HepG2 (cell line): ENCODE data around the gene BEST2. TPM values are rescaled to one million over a fixed set of nuclear protein-coding genes. Genes with fewer than 3 reads are reported as not detected.
A peak's percentile ranks its signal among the peaks of the same experiment; 100 is the strongest.

ENCODE experiments used
- AGO1 ChIP-seq: fragments of 200-400 bp; formaldehyde crosslinking; IDR thresholded peaks from 2 replicates; pipeline ENCODE4 v1.6.1; 2017; ENCODE audit warnings: mild to moderate bottlenecking, low read depth, low read length, moderate library complexity; ENCODE audit not compliant: poor library complexity, severe bottlenecking
- EED ChIP-seq: sonication (generic); formaldehyde crosslinking; IDR thresholded peaks from 2 replicates; pipeline ENCODE4 v1.5.0; 2020; ENCODE audit warnings: mild to moderate bottlenecking, missing genetic modification reagents
- ETV6 ChIP-seq: sonication (generic); formaldehyde crosslinking; conservative IDR thresholded peaks from 2 replicates; pipeline ENCODE4 v1.4.0; 2020; ENCODE audit warnings: missing genetic modification reagents
- GATAD1 ChIP-seq: IDR thresholded peaks from 2 replicates; pipeline ENCODE4 v1.6.1; 2016; ENCODE audit warnings: missing genetic modification reagents, missing compliant biosample characterization
- GLI4 ChIP-seq: sonication (generic); formaldehyde crosslinking; IDR thresholded peaks from 2 replicates; pipeline ENCODE4 v1.5.1; 2020; ENCODE audit warnings: missing genetic modification reagents, mild to moderate bottlenecking, moderate library complexity, borderline replicate concordance
- HINFP ChIP-seq: sonication (generic); formaldehyde crosslinking; IDR thresholded peaks from 2 replicates; pipeline ENCODE4 v1.4.0; 2020; ENCODE audit warnings: low read depth, mild to moderate bottlenecking, missing genetic modification reagents
- HMG20B ChIP-seq: conservative IDR thresholded peaks from 2 replicates; pipeline ENCODE4 v1.6.1; 2016; ENCODE audit warnings: missing genetic modification reagents, missing compliant biosample characterization
- HNF4G ChIP-seq, 2 experiments: sonication (generic) in 1 of 2; formaldehyde crosslinking in 1 of 2; IDR thresholded peaks; 2 replicates each; pipeline versions ENCODE4 v1.4.0 to v1.6.1; 2011 to 2020; ENCODE audit warnings: borderline replicate concordance in 2 of 2, low read depth in 2 of 2, mild to moderate bottlenecking in 2 of 2, low read length in 1 of 2, missing genetic modification reagents in 1 of 2, moderate library complexity in 1 of 2
- IRX3 ChIP-seq: sonication (generic); formaldehyde crosslinking; IDR thresholded peaks from 2 replicates; pipeline ENCODE4 v1.8.1; 2023; ENCODE audit warnings: mild to moderate bottlenecking, low read depth, missing genetic modification reagents, borderline replicate concordance
- KDM2A ChIP-seq: sonication (generic); formaldehyde crosslinking; IDR thresholded peaks from 2 replicates; pipeline ENCODE4 v1.4.0; 2020; ENCODE audit warnings: low read depth, missing genetic modification reagents, borderline replicate concordance
- KDM3A ChIP-seq: IDR thresholded peaks from 2 replicates; pipeline ENCODE4 v1.6.1; 2018; ENCODE audit warnings: low read depth, missing compliant biosample characterization
- POGZ ChIP-seq: sonication (generic); formaldehyde crosslinking; IDR thresholded peaks from 2 replicates; pipeline ENCODE4 v1.4.0; 2020; ENCODE audit warnings: mild to moderate bottlenecking, missing genetic modification reagents
- SMARCE1 ChIP-seq: fragments of 450-650 bp; IDR thresholded peaks from 2 replicates; pipeline ENCODE4 v1.6.1; 2017; ENCODE audit warnings: borderline replicate concordance
- STAT5B ChIP-seq: sonication (generic); formaldehyde crosslinking; IDR thresholded peaks from 2 replicates; pipeline ENCODE4 v1.4.0; 2020; ENCODE audit warnings: missing genetic modification reagents
- STAT6 ChIP-seq: sonication (generic); formaldehyde crosslinking; IDR thresholded peaks from 2 replicates; pipeline ENCODE4 v1.4.0; 2020; ENCODE audit warnings: missing genetic modification reagents, mild to moderate bottlenecking, borderline replicate concordance
- TBX3 ChIP-seq: fragments of 450-650 bp; IDR thresholded peaks from 2 replicates; pipeline ENCODE4 v1.6.1; 2017; ENCODE audit warnings: antibody characterized with exemption, mild to moderate bottlenecking, inconsistent platforms, borderline replicate concordance
- ZEB1 ChIP-seq: IDR thresholded peaks from 2 replicates; pipeline ENCODE4 v1.6.1; 2012; ENCODE audit warnings: mild to moderate bottlenecking, low read depth, inconsistent platforms; ENCODE audit not compliant: insufficient replicate concordance
- ZNF251 ChIP-seq: sonication (generic); formaldehyde crosslinking; IDR thresholded peaks from 2 replicates; pipeline ENCODE4 v1.9.0; 2021; ENCODE audit warnings: mild to moderate bottlenecking, missing genetic modification reagents
- ZNF343 ChIP-seq: sonication (generic); formaldehyde crosslinking; IDR thresholded peaks from 2 replicates; pipeline ENCODE4 v1.4.0; 2020; ENCODE audit warnings: mild to moderate bottlenecking, missing genetic modification reagents
- ZNF510 ChIP-seq: sonication (generic); formaldehyde crosslinking; IDR thresholded peaks from 2 replicates; pipeline ENCODE4 v1.4.0; 2020; ENCODE audit warnings: low read depth, mild to moderate bottlenecking, missing genetic modification reagents
- ZNF530 ChIP-seq: sonication (generic); formaldehyde crosslinking; IDR thresholded peaks from 2 replicates; pipeline ENCODE4 v1.5.0; 2020; ENCODE audit warnings: low read depth, mild to moderate bottlenecking, missing genetic modification reagents
- polyA plus RNA-seq, 8 experiments: library from polyadenylated mRNA; depleted of rRNA in 3 of 8; stranded (reverse) in 7 of 8; unstranded in 1 of 8; fragments of >200 nt; fragmentation: Illumina TruSeq in 4 of 8; extraction: Trizol in 4 of 8; gene quantifications; 2 replicates each; pipeline versions ENCODE4 v1.2.1 to v1.2.3, GENCODE V29; 2011 to 2016; ENCODE audit warnings: low read depth in 4 of 8, missing spikeins in 1 of 8, mixed read lengths in 1 of 8; ENCODE audit not compliant: insufficient read depth in 1 of 8
- total RNA-seq, 5 experiments: library from RNA; depleted of rRNA; stranded (reverse); fragments of >200 nt; fragmentation: Illumina TruSeq; extraction: Trizol; gene quantifications; 2 replicates each; pipeline ENCODE4 v1.2.3, GENCODE V29; 2016; ENCODE audit warnings: low read depth in 1 of 5
- TF ChIP-seq, protein P1 (sequence below): sonication (generic); formaldehyde crosslinking; IDR thresholded peaks from 2 replicates; pipeline ENCODE4 v1.4.0; 2020; ENCODE audit warnings: missing genetic modification reagents

The BEST2 gene
- total and polyA plus RNA-seq, 2 of the 13 experiments (the other 11 are each of a cell fraction or from before 2014, with no cell fraction given), result not detected

DNA sequence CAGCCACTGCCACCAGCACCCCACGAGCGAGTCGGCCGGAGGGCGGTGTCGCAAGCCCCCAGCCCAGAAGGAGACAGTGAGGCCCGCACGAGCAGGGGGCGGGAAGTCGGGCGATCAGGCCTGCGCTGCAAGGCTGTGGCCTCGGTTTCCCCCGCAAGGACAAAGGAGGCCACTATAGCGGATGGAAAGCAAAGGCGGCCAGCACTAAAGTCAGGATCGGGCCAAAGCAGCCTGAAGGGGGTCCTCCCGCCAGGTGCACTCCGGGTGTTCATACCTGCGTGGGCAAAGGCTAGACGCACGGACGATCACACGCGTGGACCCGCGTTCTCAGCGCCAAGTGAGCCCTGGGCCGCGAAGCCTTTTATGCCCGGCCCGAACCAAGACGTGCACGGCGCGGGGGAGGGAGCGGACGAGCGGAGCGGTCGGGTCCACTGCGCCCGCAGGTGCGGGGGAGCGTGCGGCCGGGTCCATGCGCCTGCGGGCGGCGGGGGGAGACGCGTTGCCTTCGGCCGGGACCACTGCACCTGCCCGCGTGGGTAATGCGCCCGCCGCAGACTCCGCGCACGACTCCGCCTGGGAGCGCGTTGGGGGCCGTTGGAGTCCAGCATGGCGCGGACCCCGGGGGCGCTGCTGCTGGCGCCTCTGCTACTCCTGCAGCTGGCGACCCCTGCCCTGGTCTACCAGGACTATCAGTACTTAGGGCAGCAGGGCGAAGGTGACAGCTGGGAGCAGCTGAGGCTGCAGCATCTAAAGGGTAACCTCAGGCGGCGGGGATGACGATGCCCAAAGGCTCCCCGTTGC, 50.1 kb downstream of the BEST2 start, which contains the start of the genes PRDX2 and THSD8 (continued):
- TF ChIP-seq, protein P1, sequence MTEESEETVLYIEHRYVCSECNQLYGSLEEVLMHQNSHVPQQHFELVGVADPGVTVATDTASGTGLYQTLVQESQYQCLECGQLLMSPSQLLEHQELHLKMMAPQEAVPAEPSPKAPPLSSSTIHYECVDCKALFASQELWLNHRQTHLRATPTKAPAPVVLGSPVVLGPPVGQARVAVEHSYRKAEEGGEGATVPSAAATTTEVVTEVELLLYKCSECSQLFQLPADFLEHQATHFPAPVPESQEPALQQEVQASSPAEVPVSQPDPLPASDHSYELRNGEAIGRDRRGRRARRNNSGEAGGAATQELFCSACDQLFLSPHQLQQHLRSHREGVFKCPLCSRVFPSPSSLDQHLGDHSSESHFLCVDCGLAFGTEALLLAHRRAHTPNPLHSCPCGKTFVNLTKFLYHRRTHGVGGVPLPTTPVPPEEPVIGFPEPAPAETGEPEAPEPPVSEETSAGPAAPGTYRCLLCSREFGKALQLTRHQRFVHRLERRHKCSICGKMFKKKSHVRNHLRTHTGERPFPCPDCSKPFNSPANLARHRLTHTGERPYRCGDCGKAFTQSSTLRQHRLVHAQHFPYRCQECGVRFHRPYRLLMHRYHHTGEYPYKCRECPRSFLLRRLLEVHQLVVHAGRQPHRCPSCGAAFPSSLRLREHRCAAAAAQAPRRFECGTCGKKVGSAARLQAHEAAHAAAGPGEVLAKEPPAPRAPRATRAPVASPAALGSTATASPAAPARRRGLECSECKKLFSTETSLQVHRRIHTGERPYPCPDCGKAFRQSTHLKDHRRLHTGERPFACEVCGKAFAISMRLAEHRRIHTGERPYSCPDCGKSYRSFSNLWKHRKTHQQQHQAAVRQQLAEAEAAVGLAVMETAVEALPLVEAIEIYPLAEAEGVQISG (CRISPR knock-in tag), result peak; percentile 90
- TF ChIP-seq HMG20B (CRISPR knock-in tag), result no peak; the same call in 1 of the 2 replicates
- no peak; the same call in 1 of the 2 replicates for TF ChIP-seq ETV6
- no peak for TF ChIP-seq SMARCE1
- no peak for TF ChIP-seq ZEB1
- 0 out of 2 replicates have a peak, but pooled peaks have one; percentile 39 for TF ChIP-seq HNF4G (IDR thresholded peaks at IDR 0.05; ENCODE audit: borderline replicate concordance, low read depth, low read length)
- 0 out of 2 replicates have a peak, but pooled peaks have one; percentile 31 for TF ChIP-seq HNF4G (CRISPR knock-in tag; IDR thresholded peaks at IDR 0.05; ENCODE audit: borderline replicate concordance, low read depth)
- TF ChIP-seq STAT6 (CRISPR knock-in tag), result peak; percentile 61; the same call in 1 of the 2 replicates
- no peak for TF ChIP-seq ZNF251 (CRISPR knock-in tag)
- TF ChIP-seq IRX3 (CRISPR knock-in tag), result 0 out of 2 replicates have a peak, but pooled peaks have one; percentile 68
- peak; percentile 51; the same call in 1 of the 2 replicates for TF ChIP-seq POGZ (CRISPR knock-in tag)
- peak; percentile 90 for TF ChIP-seq EED (CRISPR knock-in tag)
- TF ChIP-seq ZNF343 (CRISPR knock-in tag), result peak; percentile 89; the same call in 1 of the 2 replicates
- TF ChIP-seq HINFP (CRISPR knock-in tag), result peak; percentile 65
- 0 out of 2 replicates have a peak, but pooled peaks have one; percentile 13 for TF ChIP-seq STAT5B (CRISPR knock-in tag)
- TF ChIP-seq ZNF530 (CRISPR knock-in tag), result no peak
- TF ChIP-seq KDM3A (CRISPR knock-in tag), result peak; percentile 18; the same call in 1 of the 2 replicates
- TF ChIP-seq AGO1, result no peak
- TF ChIP-seq KDM2A (CRISPR knock-in tag), result peak; percentile 80
- no peak for TF ChIP-seq TBX3
- peak; percentile 94 for TF ChIP-seq ZNF510 (CRISPR knock-in tag)
- TF ChIP-seq GATAD1 (CRISPR knock-in tag), result peak; percentile 72
- peak; percentile 75; the same call in 1 of the 2 replicates for TF ChIP-seq GLI4
